Suprapubic skin (tissue), 4 donors: Measurements from ENCODE around the gene G6PC1. TPM values are rescaled to one million over a fixed set of nuclear protein-coding genes. Genes with fewer than 3 reads are reported as not detected.
A peak's percentile ranks its signal among the peaks of the same experiment; 100 is the strongest.

Source experiments
- DNase-seq, 2 donors: peaks; one replicate each; pipeline ENCODE4 v3.0.0-alpha.2; 2019; ENCODE audit warnings: low spot score in 2 of 2
- H3K27ac ChIP-seq: fragments of 200-600 bp; sonication (generic); one replicate; pipeline ENCODE4 v1.5.1; 2019
- H3K27me3 ChIP-seq: fragments of 200-600 bp; sonication (generic); one replicate; pipeline ENCODE4 v1.5.1; 2019
- H3K36me3 ChIP-seq: fragments of 200-600 bp; sonication (generic); one replicate; pipeline ENCODE4 v1.5.1; 2019
- H3K4me1 ChIP-seq: fragments of 200-600 bp; sonication (generic); one replicate; pipeline ENCODE4 v1.5.1; 2019
- H3K4me3 ChIP-seq: fragments of 200-600 bp; sonication (generic); one replicate; pipeline ENCODE4 v1.5.1; 2019; ENCODE audit warnings: mild to moderate bottlenecking
- H3K9me3 ChIP-seq: fragments of 200-600 bp; sonication (generic); one replicate; pipeline ENCODE4 v1.5.1; 2019
- EP300 ChIP-seq: sonication (generic); formaldehyde crosslinking; IDR thresholded peaks from one replicate; pipeline ENCODE4 v1.6.1; 2017; ENCODE audit warnings: antibody characterized with exemption
- POLR2A ChIP-seq, 2 donors: fragments of 450-650 bp; IDR thresholded peaks; one replicate each; pipeline ENCODE4 v1.6.1; 2017; ENCODE audit warnings: antibody characterized with exemption in 2 of 2, mild to moderate bottlenecking in 2 of 2, moderate library complexity in 2 of 2
- POLR2AphosphoS5 ChIP-seq, 3 donors: sonication (generic); formaldehyde crosslinking; IDR thresholded peaks; one replicate each; pipeline ENCODE4 v1.6.1; 2017; ENCODE audit warnings: antibody characterized with exemption in 3 of 3
- WGBS: methylation state at CpG from one replicate; pipeline ENCODE4 v1.1.5; 2018; 5-methylcytosine and 5-hydroxymethylcytosine counted together
- total RNA-seq, 4 donors: library from RNA; depleted of rRNA; stranded (reverse); fragments of >200 nt; gene quantifications; one replicate each; pipeline ENCODE4 v1.1.0, GENCODE V29; 2016
- TF ChIP-seq, protein P1 (sequence below), 2 donors: fragments of 200-600 bp in 1 of 2; fragments of 450-650 bp in 1 of 2; sonication (generic) in 1 of 2; IDR thresholded peaks; one replicate each; pipeline ENCODE4 v1.5.1; 2016 to 2019; ENCODE audit warnings: antibody characterized with exemption in 2 of 2, mild to moderate bottlenecking in 1 of 2, moderate library complexity in 1 of 2

Gene G6PC1
- total RNA-seq, 4 donors from 2014 or later: not detected

DNA sequence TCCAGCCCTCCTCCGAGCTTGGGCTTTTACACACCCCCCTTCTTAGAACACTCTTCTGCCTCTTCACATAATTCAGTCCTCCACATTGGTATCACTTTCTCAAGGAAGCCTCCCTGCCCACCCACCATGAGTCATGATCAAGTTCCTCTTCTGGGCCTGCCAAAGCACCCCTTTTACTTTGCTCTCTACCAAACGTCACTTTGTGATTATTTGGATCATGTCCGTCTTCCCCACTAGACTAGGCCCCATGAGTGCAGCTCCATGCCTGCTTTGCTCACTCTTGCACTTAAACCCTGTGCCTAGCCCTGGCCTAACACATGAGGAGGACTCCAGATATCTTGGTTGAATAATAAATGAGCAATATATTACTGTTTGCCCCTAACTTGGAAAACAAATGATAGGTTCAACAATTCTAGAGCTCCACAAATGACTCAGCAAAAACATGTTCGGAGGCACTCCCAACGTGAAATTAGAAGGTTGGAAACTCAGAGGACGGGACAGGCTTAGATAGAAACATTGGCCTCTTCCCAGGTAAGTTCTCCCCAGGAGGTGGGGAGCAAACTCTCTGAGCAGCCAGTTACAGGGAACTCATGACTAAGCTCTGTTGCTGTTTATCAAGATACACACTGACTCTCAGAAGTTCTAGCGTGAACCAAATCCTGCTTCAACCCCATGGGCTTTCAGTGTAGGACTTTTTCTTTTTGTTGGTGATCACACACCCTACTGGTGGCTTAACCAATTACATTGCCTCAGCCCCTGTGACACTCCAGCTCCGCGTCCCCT, 28.3 kb downstream of the G6PC1 start:
- WGBS: 32% methylated on average over 9 of the region's 9 CpGs
- DNase-seq: no peak
- Histone ChIP-seq H3K4me3 (no peak overlapping the region), H3K4me1 (peaks cover 11% of the 10 kb centered on the region), H3K27me3 (no peaks in the 10 kb centered on the region), H3K36me3 (no peaks in the 10 kb centered on the region), H3K9me3 (no peaks in the 10 kb centered on the region), H3K27ac (peak overlapping the region; percentile 71)
- TF ChIP-seq POLR2A (IDR thresholded peaks at IDR 0.05): no peak
- TF ChIP-seq, protein P1, sequence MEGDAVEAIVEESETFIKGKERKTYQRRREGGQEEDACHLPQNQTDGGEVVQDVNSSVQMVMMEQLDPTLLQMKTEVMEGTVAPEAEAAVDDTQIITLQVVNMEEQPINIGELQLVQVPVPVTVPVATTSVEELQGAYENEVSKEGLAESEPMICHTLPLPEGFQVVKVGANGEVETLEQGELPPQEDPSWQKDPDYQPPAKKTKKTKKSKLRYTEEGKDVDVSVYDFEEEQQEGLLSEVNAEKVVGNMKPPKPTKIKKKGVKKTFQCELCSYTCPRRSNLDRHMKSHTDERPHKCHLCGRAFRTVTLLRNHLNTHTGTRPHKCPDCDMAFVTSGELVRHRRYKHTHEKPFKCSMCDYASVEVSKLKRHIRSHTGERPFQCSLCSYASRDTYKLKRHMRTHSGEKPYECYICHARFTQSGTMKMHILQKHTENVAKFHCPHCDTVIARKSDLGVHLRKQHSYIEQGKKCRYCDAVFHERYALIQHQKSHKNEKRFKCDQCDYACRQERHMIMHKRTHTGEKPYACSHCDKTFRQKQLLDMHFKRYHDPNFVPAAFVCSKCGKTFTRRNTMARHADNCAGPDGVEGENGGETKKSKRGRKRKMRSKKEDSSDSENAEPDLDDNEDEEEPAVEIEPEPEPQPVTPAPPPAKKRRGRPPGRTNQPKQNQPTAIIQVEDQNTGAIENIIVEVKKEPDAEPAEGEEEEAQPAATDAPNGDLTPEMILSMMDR (IDR thresholded peaks at IDR 0.05): peak; percentile 52 to 59
- TF ChIP-seq POLR2AphosphoS5 (IDR thresholded peaks at IDR 0.05): no peak

DNA sequence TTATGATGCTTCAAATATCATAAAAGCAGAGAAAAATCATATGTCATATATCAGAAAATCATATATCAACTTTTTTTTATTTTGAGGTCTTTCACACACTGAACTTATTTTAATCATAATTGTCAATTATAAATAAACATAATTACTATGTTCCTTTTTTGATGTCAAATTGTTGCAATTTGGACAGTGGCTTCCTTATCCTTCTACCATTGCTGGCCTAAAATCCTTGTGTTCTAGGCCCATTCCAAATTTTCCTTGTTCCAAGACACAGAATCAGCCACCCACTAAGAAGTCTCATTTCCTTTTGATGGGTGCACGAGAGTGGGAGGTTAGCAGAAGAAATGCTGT, 28.9 kb downstream of the G6PC1 start:
- H3K4me1 ChIP-seq: peaks cover 11% of the 10 kb centered on the region
- H3K4me3 ChIP-seq: no peak overlapping the region
- H3K27ac ChIP-seq: no peak overlapping the region
- H3K9me3 ChIP-seq: no peaks in the 10 kb centered on the region
- no peaks in the 10 kb centered on the region for H3K36me3 ChIP-seq
- H3K27me3 ChIP-seq: no peaks in the 10 kb centered on the region
- DNase-seq: no peak
- no peak for TF ChIP-seq POLR2AphosphoS5 (IDR thresholded peaks at IDR 0.05)
- no peak for TF ChIP-seq EP300
- TF ChIP-seq POLR2A (IDR thresholded peaks at IDR 0.05): no peak
- TF ChIP-seq, protein P1 (IDR thresholded peaks at IDR 0.05): no peak
- 94% methylated on average over 1 of the region's 1 CpG for WGBS

DNA sequence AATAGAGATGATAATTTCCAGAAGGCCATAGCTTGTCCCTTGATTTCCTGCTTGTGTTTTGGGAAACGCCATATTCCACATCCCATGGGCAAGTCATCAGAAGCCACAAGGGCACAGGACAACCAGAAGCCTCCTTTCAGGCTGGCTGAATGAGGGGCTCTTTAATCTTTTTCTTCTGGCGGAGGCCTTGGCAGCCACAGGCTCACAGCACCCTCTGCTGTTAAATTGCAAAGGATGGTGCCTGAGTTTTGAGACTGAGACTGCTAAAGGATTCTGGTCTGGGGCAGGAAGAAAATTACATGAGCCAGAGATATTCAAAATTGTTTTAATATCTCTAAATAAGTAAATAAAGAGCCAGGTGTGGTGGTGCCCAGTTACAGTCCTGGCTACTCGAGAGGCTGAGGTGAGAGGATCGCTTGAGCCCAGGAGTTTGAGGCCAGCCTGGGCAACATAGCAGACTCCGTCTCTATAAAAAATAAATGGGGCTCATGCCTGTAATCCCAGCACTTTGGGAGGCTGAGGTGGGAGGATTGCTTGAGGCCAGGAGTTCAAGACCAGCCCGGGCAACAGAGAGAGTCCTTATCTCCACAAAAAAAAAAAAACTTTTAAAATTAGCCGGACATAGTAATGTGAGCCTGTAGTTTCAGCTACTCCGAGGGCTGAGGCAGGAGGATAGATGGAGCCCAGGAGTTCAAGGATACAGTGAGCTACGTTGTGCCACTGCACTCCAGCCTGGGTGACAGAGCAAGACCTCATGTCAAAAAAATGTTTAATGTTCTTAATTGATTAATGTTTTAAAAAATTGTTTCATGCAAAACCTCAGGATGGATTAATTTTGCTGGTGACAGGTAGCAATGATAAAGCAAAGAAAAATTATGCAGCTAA, 37.4 kb downstream of the G6PC1 start:
- H3K27me3 ChIP-seq: no peaks in the 10 kb centered on the region
- no peak overlapping the region for H3K27ac ChIP-seq
- H3K9me3 ChIP-seq: no peaks in the 10 kb centered on the region
- TF ChIP-seq, protein P1 (IDR thresholded peaks at IDR 0.05): peak in 1 of 2 donors; percentile 23
- TF ChIP-seq POLR2AphosphoS5 (IDR thresholded peaks at IDR 0.05): no peak
- no peaks in the 10 kb centered on the region for H3K36me3 ChIP-seq
- no peak for DNase-seq
- no peak overlapping the region for H3K4me3 ChIP-seq
- 52% methylated on average over 9 of the region's 9 CpGs for WGBS
- no peaks in the 10 kb centered on the region for H3K4me1 ChIP-seq

DNA sequence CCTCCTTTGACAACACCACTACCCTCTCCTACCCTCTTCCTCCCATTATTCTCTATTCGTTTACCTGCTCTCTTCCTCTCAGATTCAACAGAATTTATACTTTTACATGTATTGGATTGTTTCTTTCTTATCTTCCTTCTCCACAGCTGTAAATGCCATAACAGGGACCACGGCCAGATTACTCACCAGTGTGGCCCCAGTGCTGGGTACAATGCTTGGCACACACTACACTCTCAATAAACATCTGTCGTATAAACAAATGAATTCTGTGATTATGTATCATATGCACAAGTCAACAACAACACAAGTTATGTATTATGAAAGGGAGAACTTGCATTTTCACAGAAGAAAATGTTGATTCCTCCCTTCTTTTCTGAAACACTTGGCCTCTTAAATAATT, 43.6 kb downstream of the G6PC1 start:
- 51% methylated on average over 3 of the region's 3 CpGs for WGBS
- Histone ChIP-seq H3K4me3 (no peak overlapping the region), H3K4me1 (peaks cover 4% of the 10 kb centered on the region), H3K36me3 (peaks cover 13% of the 10 kb centered on the region), H3K27ac (no peak overlapping the region), H3K9me3 (no peaks in the 10 kb centered on the region), H3K27me3 (no peaks in the 10 kb centered on the region)
- no peak for DNase-seq
- no peak for TF ChIP-seq POLR2A (IDR thresholded peaks at IDR 0.05)
- TF ChIP-seq EP300: no peak
- TF ChIP-seq, protein P1 (IDR thresholded peaks at IDR 0.05): no peak
- TF ChIP-seq POLR2AphosphoS5 (IDR thresholded peaks at IDR 0.05): no peak

DNA sequence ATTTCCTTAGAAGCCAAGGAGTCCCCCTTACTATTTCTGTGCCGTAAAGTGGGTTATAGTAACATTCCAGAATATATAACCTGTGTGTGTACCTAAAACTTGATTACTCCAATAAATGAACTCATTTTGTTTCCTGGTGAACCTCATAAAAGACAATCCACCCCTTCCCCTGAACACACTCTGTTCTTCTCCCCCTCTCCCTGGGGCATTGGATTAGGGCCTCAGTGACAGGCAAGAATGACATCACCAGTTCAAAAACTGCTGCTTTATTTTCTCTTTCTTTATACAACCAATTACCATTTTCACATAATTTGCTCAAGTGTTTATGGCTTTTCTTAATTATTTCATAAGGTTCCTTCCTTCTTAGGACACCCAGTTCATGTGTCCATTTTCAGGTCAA, 46.2 kb downstream of the G6PC1 start:
- H3K4me3 ChIP-seq: no peak overlapping the region
- H3K9me3 ChIP-seq: no peaks in the 10 kb centered on the region
- no peak overlapping the region for H3K27ac ChIP-seq
- peaks cover 39% of the 10 kb centered on the region for H3K36me3 ChIP-seq
- H3K4me1 ChIP-seq: peaks cover 4% of the 10 kb centered on the region
- DNase-seq: no peak
- WGBS: 89% methylated on average over 1 of the region's 1 CpG
- no peaks in the 10 kb centered on the region for H3K27me3 ChIP-seq
- TF ChIP-seq, protein P1 (IDR thresholded peaks at IDR 0.05): no peak
